AG08395 (cell line): ENCODE measurements around the gene CCR2.
"Not testable (repeated sequence)": the region's sequence is repeated elsewhere in the genome, so short reads cannot be mapped to it uniquely, and the experiment has no call there.

Experiments used
- DNase-seq: peaks from one replicate; pipeline ENCODE4 v3.0.0; 2012; ENCODE audit warnings: mixed read lengths, low spot score

CCR2 gene

DNA sequence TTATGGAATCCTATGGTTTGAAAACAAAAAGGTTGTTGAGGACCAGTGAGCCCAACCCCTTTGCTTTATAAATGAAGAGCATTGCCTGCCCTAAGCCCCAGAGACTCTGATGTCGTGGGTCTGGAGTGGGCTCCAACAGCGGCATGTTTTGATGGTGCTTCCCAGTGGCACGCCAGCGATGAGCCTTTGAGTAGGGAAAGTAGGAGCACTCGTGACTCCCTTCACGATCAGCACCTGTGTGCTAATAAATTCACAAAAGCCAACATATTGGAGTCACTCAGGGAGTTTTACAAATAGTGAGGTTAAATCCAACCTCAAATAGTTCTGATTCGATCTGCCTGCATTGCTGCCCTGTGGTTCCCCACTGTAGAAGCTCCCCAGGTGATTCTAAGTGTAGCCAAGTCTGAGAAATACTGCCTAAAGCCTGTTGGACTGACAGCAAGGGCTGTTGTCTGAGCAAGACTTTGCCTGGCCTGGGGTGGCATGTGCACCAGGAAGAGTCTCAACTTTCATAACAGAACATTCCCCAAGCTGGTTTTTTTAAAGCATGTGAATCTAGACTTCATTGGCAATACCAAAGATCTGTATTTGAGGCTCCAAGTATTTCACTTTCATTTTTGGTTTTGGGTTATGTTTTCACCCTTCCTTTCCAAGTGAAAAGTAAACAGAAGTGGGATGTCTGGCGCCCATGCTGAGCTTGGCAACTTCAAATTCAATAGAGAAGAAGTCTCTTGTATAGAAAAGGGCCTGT, 26.7 kb downstream of the CCR2 start:
- DNase-seq: no peak

DNA sequence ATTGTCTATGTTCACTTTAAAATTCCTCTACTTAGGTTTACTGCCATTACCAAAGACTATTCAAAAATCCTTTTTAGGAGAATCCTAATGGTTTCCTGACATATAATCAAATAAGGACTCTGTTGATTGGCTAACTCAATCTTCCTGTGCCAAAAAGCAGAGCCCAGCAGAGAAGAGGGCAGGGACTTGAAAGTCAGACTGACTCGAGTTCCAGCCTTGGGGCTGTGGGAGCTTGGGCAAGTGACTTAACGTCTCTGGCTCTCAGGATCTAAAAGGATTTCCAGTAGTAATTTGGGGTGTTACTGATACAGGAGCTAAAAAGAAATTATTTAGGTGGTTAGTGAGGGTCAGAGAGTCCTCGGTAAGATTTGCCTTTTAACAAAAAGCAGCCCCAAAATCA, 27.7 kb downstream of the CCR2 start:
- no peak for DNase-seq

DNA sequence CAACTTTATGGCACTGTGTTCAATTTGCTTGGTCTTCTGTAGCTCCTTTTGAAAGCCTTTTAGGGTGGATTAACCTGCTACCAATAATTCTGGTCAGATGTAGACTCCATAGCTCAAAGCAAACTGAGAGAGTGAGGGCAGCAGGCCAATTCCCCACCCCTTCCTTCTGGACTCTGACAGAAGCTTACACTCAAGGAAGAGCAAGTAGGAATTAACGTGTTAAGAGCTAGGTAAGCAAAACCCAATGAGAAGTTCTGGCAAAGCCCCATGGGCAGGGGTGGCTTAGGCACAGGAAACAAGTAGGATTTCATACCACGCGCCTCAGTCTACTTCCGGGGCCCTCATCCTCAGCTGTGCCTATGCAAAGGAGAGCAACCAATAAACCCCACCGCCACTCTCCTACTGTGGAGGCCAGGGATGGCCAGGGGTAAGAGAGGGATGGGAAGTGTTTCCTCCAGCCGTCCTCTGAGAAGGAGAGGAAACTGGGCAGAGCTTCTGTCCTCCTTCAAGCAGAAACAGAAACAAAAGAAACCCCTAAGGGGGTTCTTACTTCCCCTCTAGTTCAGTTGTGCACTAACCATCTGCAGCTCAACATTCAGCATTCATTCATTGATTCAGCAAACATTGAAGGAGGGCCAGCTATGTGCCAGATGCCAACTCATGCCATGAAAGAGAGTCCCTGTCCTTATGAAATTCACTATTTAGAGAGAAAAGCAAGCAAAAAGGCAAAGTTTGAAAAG, 29.5 kb downstream of the CCR2 start:
- no peak for DNase-seq

DNA sequence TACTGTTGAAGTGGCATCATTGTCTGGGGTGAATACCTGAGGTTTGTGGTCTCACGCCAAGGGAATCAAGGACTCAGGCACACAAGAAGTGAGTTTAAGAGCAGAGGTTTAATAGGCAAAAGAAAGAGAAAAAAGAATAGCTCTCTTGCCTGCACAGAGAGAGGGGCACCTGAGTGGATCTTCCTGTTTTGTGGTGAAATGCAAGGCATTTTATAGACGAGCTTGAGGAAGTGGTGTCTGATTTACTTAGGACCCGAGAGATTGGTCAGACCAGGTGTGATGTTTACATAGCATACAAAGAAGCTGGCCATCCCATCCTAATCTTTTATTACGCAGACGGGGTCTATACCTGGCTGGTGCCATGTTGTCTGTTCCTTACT, 30.0 kb downstream of the CCR2 start:
- DNase-seq: no peak

DNA sequence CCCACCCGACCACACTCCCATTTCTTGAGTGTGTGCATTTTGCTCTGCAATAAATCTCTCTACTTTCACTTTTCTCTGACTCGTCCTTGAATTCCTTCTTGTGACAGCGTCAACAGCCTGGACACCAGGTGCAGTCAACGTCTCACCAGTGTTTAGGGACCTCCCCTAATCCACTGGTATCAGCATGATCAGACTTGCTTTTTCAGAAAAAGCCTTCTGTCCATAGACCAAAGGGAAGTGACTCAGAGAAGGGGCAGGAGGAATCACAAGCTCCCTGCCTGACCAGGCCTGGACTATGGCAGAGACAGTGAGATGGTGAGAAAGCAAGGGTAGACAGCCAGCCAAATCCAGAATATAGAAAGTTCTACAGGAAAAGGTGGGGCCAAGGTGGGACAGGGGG, 32.3 kb downstream of the CCR2 start:
- DNase-seq: peak; percentile 49

DNA sequence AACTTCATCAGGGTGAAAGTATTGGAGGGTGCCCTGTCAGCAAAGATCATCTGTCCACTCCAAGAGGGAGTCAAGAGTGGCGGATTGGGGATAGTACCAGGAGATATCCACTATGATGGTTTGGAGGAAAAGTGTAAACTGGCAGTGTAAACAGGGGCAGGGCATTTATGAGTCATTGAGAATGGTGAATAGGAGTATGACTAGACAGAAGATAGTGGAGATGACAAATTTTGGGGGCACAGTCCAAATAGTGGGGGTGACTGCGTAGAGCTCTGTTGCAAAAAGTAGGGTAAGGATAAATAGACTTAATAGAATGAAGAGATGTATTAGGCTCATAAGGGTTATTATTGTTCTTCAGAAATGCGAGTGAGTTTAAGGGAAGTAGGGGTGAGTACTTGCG, 34.9 kb downstream of the CCR2 start:
- not testable (repeated sequence) for DNase-seq

DNA sequence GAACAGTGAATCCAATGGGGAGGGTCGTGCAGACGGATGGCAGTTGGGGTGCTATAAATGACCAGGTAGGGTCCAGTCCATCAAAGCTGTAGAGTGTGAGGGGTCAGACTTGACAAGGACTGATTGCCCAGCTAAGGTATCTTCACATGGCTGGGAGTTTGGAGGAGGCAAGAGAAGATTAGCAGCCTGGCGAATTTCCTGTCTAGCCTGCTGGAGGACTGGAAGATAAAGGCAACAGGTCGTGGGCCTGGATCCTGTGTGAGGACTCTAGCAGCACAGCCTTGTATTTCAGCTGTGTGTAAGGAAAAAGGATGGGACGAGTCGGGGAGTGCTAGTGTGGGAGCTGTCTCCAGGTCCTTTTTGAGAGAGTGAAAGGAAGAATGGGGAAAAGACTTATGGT, 35.4 kb downstream of the CCR2 start:
- DNase-seq: no peak

DNA sequence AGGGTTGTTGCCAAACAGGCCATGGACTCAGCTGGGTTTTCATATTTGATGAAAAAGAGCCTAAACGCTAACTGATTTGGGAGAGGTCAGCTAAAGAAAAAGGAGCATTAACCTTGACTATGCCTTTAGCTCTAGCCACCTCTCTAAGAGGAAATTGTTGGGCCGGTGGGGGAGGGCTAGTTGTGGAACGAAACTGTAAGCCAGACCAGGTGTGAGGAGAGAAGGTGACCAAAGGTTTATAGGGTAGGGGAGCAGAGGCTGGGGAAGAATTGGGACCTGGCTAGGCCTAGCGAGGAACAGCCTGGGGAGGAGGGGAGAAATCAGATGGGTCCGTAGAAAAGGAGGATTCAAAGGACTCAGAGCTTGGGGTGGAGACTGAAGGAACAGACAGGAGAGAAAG, 37.6 kb downstream of the CCR2 start:
- DNase-seq: not testable (repeated sequence)

DNA sequence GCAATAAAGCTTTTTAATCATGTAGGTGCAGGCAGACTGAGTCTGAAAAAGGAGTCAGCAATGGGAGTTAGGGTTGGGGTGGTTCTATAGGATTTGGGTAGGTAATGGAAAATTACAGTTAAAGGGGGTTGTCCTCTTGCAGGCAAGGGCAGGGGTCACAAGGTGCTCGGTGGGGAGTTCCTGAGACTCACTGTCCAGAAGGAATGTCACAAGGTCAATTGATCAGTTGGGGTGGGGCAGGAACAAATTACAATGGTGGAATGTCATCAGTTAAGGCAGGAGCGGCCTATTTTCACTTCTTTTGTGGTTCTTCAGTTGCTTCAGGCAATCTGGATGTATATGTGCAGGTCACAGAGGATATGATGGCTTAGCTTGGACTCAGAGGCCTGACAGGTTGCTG, 39.1 kb downstream of the CCR2 start:
- DNase-seq: no peak

DNA sequence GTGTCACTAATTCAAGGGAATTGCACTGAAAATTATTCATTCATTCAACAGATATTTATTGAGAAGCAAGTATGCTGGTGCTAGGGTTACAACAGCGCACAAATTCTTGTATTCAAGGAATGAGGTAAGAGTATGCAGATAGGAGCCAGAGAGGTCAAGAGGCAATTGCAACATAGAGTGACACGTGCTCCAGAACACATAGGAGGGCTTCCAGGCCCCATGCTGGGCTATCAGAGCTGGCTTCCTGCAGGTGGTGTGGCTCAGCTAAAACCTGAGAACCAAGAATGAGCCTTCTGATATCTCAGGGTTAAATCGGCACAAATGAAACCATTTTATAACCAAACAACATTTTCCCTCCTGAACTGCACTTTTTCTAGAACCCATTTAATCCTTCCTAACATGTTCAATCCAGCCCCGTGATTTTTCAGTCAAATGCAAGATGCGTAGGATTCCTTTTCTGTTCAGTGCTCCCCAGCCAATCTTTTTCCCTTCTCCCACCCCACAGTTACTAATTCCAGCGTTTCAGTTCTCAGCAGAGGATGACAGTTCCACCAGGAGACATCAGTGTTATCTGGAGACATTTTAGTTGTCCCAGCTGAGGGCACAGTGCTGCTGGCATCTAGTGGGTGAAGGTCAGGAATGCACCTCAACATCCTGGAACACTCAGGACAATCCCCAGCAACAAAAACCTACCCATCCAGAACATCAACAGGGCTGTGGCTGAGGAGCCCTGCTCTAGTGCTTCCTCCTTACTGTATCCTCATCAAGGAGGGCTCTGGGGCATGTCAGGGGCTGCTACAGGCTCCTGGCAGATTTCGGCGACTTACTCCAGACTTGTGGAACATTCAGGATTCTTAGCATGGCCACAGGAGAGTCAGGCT, 39.9 kb downstream of the CCR2 start:
- DNase-seq: no peak

DNA sequence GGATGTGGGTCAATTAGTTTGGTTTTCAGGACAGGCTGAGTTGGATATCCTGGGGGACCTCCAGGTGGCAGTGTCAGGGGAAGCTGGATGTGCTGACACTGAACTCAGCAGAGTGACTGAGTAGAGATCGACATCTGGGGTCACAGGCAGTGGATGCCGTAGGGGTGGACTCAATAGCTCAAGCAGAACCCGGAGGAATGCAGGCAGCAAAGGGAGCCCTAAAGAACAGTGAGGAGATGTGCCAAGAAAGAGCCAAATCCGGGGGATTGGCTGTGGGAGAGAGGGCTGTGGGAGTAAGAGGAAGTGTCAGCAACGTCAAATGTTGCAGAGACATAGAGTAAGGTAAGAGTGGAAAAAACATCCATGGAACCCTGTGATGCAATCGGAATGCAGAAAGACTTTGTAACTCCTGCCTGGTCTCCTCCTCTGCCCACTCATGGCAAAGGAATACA, 41.3 kb downstream of the CCR2 start:
- DNase-seq: no peak

DNA sequence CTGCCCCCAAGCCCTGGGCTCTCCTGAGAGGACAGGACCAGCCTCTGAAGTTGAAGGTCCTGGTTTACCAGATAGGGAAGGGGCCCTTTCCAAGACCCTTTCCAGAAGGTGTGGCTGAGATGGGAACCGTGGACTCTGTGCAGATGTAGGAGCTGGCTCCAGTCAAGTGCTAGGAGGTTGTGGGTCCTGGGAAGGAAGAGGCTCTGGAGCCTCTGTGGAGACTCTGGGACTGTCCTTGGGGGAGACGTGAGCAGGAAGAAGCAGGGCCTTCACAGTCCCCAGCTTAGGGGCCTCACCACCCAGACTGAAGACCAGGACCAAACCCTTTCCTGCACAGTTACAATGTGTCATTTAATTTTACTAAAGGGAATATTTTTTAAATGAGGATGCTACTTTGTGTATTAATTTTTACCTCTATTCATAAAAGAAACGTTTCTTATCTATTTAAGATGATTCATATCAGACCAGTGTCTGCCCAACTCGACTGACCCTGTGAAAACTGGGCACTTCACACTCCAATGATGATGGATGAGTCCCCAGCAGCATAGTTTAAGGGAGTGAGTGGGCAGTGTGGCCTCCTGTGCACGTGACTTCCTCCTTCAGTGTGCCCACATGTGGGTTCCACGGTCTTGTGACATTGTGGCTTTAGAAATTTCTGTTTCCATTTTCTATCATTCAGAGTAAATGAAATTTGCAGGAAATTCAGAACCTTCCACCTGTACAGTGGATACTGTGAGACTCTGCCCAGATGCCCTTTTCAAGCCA, 42.0 kb downstream of the CCR2 start:
- no peak for DNase-seq

DNA sequence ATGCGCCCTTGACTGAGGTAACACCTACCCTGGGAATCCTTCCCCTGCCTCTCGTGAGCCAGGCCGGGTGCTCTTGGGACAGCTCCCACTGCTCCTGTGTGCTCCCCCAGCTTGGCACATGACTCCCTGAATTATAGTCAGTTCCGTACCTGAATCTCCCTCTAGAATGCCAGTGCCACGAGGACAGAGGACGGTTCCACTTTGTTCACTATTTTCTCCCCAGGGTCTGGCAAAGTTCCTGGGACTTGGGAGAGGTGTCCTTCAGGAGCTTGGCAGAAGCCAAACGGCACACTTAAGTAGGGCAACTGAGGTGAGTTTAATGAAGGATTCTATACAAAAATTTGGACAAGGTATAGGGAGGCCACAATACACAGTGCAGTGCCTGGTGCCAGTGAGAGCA, 43.2 kb downstream of the CCR2 start:
- no peak for DNase-seq

DNA sequence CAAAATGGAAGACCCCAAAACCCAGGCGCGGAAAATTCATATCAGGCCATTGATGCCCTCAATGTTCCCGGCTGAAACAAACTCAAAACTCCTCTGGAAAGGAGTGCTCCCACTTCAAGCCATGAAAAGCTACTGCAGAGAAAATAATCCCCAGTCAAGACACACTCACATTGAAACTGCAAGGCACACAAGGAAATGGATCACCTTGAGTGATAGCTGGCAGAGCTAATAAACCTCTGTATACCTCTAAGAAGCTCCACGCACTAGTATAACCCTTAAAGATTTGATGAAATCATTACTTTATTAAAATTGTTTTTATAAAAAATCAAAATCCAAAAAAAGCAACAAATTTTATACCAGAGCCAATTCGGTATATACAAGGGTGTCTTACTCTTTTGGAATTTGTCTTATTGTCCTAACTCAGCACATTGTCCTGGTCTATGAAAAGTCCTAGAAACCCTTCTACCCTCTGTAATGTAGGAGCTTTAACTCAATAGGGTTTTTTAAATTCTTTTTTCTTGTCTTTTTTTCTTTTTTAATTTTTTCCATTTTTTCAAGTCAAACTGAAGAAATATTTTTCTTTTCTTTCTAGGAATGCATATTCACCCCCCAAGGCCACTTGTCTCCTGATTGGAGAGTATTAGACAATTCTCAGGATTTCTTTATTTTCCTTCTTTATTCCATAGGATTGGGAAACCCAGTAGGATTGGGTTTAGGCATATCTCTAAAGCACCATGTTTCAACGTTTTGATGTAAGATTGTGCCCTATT, 44.5 kb downstream of the CCR2 start:
- DNase-seq: no peak

DNA sequence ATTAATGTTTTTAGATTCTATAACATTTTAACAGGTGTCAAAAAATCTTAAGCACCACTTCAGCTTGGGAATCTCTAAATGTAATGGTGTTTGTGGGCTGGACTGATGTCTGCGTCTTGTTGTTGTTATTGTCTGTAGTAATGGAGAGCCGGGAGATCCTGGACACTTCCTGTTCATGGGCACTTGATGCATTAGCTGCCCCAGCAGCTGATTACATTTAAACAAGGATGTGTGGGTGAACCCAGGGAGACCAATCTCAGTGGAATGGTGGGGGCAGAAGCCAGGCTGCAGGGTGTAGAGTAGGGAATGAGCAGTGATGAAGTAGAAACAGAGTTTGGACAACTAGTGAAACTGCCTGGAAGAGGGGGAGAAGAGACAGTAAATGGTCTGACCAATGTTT, 45.2 kb downstream of the CCR2 start:
- no peak for DNase-seq

DNA sequence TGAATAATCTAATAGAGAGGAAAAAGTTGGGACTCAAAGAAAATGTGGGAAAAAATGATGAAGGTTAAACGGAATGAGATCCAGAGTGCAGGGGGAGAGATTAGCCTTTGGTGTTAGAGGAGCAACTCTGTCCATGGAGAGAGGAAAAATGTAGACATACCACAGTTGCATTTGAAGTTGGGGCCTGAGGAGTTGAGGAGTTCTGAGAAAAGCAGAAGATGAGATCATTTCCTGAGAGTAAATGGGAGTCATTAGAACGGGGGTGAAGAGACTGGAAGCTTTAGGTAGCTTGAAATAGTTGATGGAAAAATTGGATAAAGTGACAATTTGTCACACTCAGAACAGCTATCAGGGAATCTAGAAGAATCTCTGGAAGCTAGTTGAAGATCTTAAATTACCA, 45.6 kb downstream of the CCR2 start:
- no peak for DNase-seq

DNA sequence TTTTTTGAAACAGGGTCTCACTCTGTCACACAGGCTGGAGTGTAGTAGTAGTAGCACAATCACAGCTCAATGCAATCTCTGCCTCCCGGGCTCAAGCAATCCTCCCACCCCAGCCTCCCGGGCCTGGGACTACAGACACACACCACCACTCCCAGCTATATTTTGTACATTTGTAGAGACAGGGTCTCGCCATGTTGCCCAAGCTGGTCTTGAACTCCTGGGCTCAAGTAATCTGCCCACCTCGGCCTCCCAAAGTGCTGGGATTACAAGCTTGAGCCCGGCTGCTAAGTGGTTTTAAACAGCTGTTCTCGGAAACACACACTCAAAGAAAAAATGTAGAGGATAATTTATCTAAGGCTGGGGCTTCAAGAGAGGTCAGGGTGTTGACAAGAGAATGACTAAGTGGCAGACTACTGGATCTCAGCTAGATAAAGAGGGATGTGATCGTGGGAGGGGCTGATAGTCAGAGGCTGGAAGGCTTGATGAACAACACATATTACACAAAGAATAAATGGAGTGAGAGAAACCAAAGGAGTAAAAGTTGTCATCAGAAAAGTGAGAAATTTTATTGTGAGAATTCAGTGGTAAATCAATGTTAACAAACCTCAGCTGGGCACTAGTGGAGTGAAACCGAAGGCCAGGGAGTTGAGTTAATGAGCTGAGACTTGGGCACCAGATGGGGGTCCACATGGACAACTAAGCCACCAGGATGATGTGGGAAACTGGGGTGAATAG, 46.3 kb downstream of the CCR2 start:
- peak; percentile 40 for DNase-seq

DNA sequence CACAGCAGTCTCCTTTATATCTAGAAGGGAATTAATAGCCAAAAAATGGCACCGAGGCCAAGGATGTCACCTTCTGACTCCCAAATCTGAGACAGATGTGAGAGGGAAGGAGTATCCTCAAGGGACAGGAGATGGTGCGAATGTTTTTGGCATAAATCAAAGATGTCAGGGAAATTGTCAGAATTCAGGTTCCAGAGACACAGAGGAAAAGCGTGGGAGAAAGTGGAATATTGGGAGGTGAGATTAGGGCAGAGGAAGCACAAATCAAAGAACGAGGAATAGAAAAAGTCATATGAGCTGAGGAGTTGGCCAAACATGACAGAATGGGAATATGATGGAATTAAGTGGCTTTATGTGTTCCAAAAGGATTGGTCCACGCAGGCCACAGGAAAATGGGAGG, 46.9 kb downstream of the CCR2 start:
- no peak for DNase-seq

DNA sequence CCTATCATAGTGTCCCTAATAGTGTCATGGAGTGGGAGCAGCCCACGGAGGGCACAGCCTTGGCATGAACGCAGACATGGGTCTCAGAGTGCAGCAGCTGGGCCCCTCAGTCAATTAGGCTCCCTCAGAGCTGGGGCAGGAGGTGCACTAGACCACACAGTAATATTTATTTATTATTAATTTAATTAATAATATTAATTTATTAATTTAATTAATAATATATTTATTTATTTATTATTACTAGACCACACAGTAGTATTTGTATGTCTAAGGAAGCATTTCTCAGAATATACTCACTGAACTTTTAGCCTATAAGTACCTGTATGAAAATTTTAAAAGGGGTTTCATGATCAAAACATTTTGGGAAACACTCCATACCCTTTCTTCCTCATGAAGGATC, 47.7 kb downstream of the CCR2 start:
- no peak for DNase-seq

DNA sequence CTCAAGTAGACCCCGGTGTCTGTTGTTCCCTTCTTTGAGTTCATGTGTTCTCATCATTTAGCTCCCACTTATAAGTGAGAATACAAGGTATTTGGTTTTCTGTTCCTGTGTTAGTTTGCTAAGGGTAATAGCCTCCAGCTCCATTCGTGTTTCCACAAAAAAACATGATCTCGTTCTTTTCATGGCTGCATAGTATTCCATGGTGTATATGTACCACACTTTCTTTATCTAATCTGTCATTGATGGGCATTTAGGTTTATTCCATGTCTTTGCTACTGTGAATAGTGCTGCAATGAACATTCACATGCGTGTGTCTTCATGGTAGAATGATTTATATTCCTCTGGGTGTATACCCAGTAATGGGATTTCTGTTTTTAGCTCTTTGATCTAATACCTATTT, 49.0 kb downstream of the CCR2 start:
- DNase-seq: not testable (repeated sequence)
